Sigmoid colon (tissue), 7 donors: ENCODE results near the gene MSX2. TPM values are rescaled to one million over a fixed set of nuclear protein-coding genes. Genes with fewer than 3 reads are reported as not detected.

Experiments
- DNase-seq: peaks from one replicate; pipeline ENCODE4 v3.0.0-alpha.2; 2019
- H3K27ac ChIP-seq, 4 donors: fragments of 200-600 bp; sonication (generic); one replicate each; pipeline ENCODE4 v1.5.1; 2016 to 2019; ENCODE audit warnings: mild to moderate bottlenecking in 1 of 4
- H3K27me3 ChIP-seq, 3 donors: fragments of 200-600 bp; sonication (generic); one replicate each; pipeline ENCODE4 v1.5.1; 2019; ENCODE audit warnings: mild to moderate bottlenecking in 1 of 3
- H3K36me3 ChIP-seq, 4 donors: fragments of 200-600 bp; sonication (generic); one replicate each; pipeline ENCODE4 v1.5.1; 2016 to 2019
- H3K4me1 ChIP-seq, 4 donors: fragments of 200-600 bp; sonication (generic); one replicate each; pipeline ENCODE4 v1.5.1; 2017 to 2019
- H3K4me3 ChIP-seq, 4 donors: fragments of 200-600 bp; sonication (generic); one replicate each; pipeline ENCODE4 v1.5.1; 2017 to 2019; ENCODE audit warnings: mild to moderate bottlenecking in 2 of 4, moderate library complexity in 1 of 4
- H3K9me3 ChIP-seq, 4 donors: fragments of 200-600 bp in 3 of 4; sonication (generic) in 3 of 4; one replicate each; pipeline versions ENCODE4 v1.5.1 to v1.6.1; 2013 to 2019
- CTCF ChIP-seq, 4 experiments: fragments of 450-650 bp in 3 of 4; fragments of 200-600 bp in 1 of 4; IDR thresholded peaks; one replicate each; pipeline ENCODE4 v1.5.1; 2016 to 2019; ENCODE audit warnings: antibody characterized with exemption in 4 of 4, mild to moderate bottlenecking in 3 of 4, moderate library complexity in 2 of 4
- EP300 ChIP-seq, 4 donors: sonication (generic); formaldehyde crosslinking; IDR thresholded peaks; one replicate each; pipeline ENCODE4 v1.6.1; 2017; ENCODE audit warnings: antibody characterized with exemption in 4 of 4
- POLR2A ChIP-seq, 2 donors: fragments of 450-650 bp; IDR thresholded peaks; one replicate each; pipeline ENCODE4 v1.6.1; 2016; ENCODE audit warnings: antibody characterized with exemption in 2 of 2, mild to moderate bottlenecking in 2 of 2, moderate library complexity in 2 of 2
- POLR2AphosphoS5 ChIP-seq, 4 donors: sonication (generic); formaldehyde crosslinking; IDR thresholded peaks; one replicate each; pipeline ENCODE4 v1.6.1; 2017; ENCODE audit warnings: antibody characterized with exemption in 4 of 4
- WGBS, 2 donors: extraction: QIAGEN DNeasy Blood & Tissue Kit; methylation state at CpG; one replicate each; pipeline ENCODE4 v1.1.7; 2013; 5-methylcytosine and 5-hydroxymethylcytosine counted together
- intact Hi-C: fragments of 100-400 bp; cut with DNase I; formaldehyde crosslinking; loops from one replicate; pipeline ENCODE4 v1.15.1; 2023
- polyA plus RNA-seq, 3 donors: library from polyadenylated mRNA; stranded (reverse); fragments of 200-250 nt; gene quantifications; one replicate each; pipeline ENCODE4 v1.2.3, GENCODE V29; 2013
- total RNA-seq, 4 donors: library from RNA; depleted of rRNA; stranded (reverse); fragments of >200 nt; gene quantifications; one replicate each; pipeline ENCODE4 v1.1.0, GENCODE V29; 2016
- donor health status: healthy with polysubstance abuse.
- donor health status: Bipolar disorder and iron deficiency.
- donor health status: healthy.

Gene MSX2
- total and polyA plus RNA-seq, 7 donors, result 0.16 to 1.8 (median 1.1) TPM; not detected in 2

GRCh38 chr5:174720612-174721529 is 3.5 kb upstream of the MSX2 start:
- Histone ChIP-seq H3K27ac (no peak overlapping the region), H3K36me3 (no peaks in the 10 kb centered on the region), H3K9me3 (no peaks in the 10 kb centered on the region), H3K4me1 (peaks cover 0 to 35% (median 31%) of the 10 kb centered on the region in 4 donors), H3K27me3 (peaks cover 31 to 91% (median 68%) of the 10 kb centered on the region in 3 donors), H3K4me3 (peak overlapping the region in 3 of 4 donors; percentile 7 to 36 (median 16))
- intact Hi-C loops, result loop anchor here (10.0 kb wide), 1 partner anchor 146 kb away; no protein-coding TSS in a partner anchor
- peak; percentile 34 for DNase-seq
- WGBS, 2 donors, result 4% methylated on average over 75 of the region's 75 CpGs
- TF ChIP-seq POLR2A (IDR thresholded peaks at IDR 0.05) (no peak), EP300 (IDR thresholded peaks at IDR 0.05) (no peak), POLR2AphosphoS5 (IDR thresholded peaks at IDR 0.05) (no peak), CTCF (IDR thresholded peaks at IDR 0.05) (no peak)

- WGBS, 2 donors, result 10 to 13% methylated on average over 19 of the region's 19 CpGs
- intact Hi-C loops, result loop anchor here (10.0 kb wide), 1 partner anchor 147 kb away; no protein-coding TSS in a partner anchor
- peak overlapping the region in 2 of 4 donors; percentile 16 to 36 for H3K4me3 ChIP-seq
These were observed 2.6 kb upstream of the MSX2 start for GRCh38 chr5:174721530-174722432.

GRCh38 chr5:174722500-174722899 is 1.9 kb upstream of the MSX2 start:
- DNase-seq, result no peak
- Histone ChIP-seq H3K4me1 (peaks cover 0 to 38% (median 31%) of the 10 kb centered on the region in 4 donors), H3K36me3 (no peaks in the 10 kb centered on the region), H3K27ac (no peak overlapping the region), H3K27me3 (peaks cover 31 to 92% (median 80%) of the 10 kb centered on the region in 3 donors), H3K9me3 (no peaks in the 10 kb centered on the region), H3K4me3 (no peak overlapping the region)
- TF ChIP-seq EP300 (IDR thresholded peaks at IDR 0.05), result no peak
- no peak for TF ChIP-seq POLR2A (IDR thresholded peaks at IDR 0.05)
- TF ChIP-seq CTCF (IDR thresholded peaks at IDR 0.05), result no peak
- no peak for TF ChIP-seq POLR2AphosphoS5 (IDR thresholded peaks at IDR 0.05)
- intact Hi-C loops, result loop anchor here (10.0 kb wide), 1 partner anchor 148 kb away; no protein-coding TSS in a partner anchor
- WGBS, 2 donors, result 19 to 23% methylated on average over 4 of the region's 4 CpGs

More at GRCh38 chr5:174721530-174722432, 2.6 kb upstream of the MSX2 start:
- peaks cover 31 to 91% (median 75%) of the 10 kb centered on the region in 3 donors for H3K27me3 ChIP-seq
- H3K36me3 ChIP-seq, result no peaks in the 10 kb centered on the region
- no peak overlapping the region for H3K27ac ChIP-seq
- H3K9me3 ChIP-seq, result no peaks in the 10 kb centered on the region
- no peak for TF ChIP-seq CTCF (IDR thresholded peaks at IDR 0.05)
- TF ChIP-seq POLR2A (IDR thresholded peaks at IDR 0.05), result no peak
- TF ChIP-seq POLR2AphosphoS5 (IDR thresholded peaks at IDR 0.05), result no peak
- TF ChIP-seq EP300 (IDR thresholded peaks at IDR 0.05), result no peak
- H3K4me1 ChIP-seq, result peaks cover 0 to 38% (median 31%) of the 10 kb centered on the region in 4 donors
- peak; percentile 2 for DNase-seq

GRCh38 chr5:174723315-174723978 is 935 bp upstream of the MSX2 start:
- intact Hi-C loops, result loop anchor here (10.0 kb wide), 1 partner anchor 149 kb away; no protein-coding TSS in a partner anchor
- H3K36me3 ChIP-seq, result no peaks in the 10 kb centered on the region
- peaks cover 0 to 38% (median 31%) of the 10 kb centered on the region in 4 donors for H3K4me1 ChIP-seq
- peak; percentile 42 for DNase-seq
- peaks cover 28 to 91% (median 80%) of the 10 kb centered on the region in 3 donors for H3K27me3 ChIP-seq
- WGBS, 2 donors, result 11 to 17% methylated on average over 23 of the region's 23 CpGs
- no peak for TF ChIP-seq POLR2AphosphoS5 (IDR thresholded peaks at IDR 0.05)
- TF ChIP-seq CTCF (IDR thresholded peaks at IDR 0.05), result no peak
- TF ChIP-seq POLR2A (IDR thresholded peaks at IDR 0.05), result no peak
- TF ChIP-seq EP300 (IDR thresholded peaks at IDR 0.05), result no peak
- no peaks in the 10 kb centered on the region for H3K9me3 ChIP-seq
- H3K27ac ChIP-seq, result peak overlapping the region in 1 of 4 donors; percentile 80
- peak overlapping the region in 3 of 4 donors; percentile 53 to 60 (median 59) for H3K4me3 ChIP-seq
